ENCODE data around the gene GOLGA6B. TPM values are rescaled to one million over a fixed set of nuclear protein-coding genes. Genes with fewer than 3 reads are reported as not detected.

Gene GOLGA6B
- total and polyA plus RNA-seq, 12 donors = 0.11 to 0.61 TPM; not detected in 10

DNA sequence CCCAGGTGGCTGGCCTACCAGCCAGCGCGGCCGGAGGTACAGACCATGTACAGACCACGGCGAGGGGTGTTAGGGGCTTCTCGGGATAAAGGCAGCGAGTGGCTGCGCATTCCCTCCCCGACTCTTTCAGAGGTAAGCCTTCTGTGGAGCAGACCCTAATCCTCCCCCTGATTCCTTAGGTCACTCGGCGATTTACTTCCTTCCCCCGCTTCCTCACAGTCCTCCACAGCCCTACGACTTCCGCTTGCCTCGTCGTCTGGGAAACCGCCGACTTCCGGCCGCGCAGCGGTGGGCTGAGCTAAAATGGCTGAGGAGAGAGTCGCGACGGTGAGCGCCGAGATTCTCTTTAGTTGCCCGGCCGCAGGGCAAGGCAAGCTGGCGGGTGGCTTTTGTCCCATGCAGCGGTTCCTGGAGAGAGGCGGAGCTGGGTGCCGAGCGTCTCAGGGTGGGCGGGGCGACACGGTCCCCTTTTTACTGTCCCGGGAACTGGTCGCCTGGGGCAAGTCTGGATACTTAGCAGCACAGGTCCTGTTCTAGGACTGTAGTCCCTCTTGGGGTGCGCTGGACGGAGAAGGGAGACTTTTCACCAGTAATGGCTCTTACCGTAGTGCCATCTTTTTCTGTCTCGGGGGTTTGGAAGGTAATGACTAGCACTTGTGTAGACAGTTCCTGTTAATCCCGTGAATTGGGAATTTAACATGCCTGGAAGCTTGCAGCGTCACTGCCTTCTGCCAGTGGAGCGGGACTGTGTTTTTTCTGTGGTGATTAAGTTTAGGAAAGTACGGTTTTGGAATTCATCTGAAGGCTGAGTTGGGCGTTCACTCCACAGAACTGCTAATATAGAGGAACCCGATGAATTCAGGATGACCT, 31.7 kb downstream of the GOLGA6B start, which contains the start of the genes BBS4 and HIGD2B:
Gene BBS4, plus strand, starts transcription at position 283 of the 870 bp plus-strand sequence. Its CDS starts 21 bp downstream, at position 304.
Gene HIGD2B, minus strand, starts transcription at position 258 of the 870 bp plus-strand sequence. CDS start 9,808 bp downstream, outside the sequence.
- Histone ChIP-seq H3K27me3 (no peaks in the 10 kb centered on the region), H3K4me3 (peak within 1 kb of the TSS; percentile 54 to 93 (median 65)), H3K27ac (peak within 1 kb of the TSS; percentile 67 to 97 (median 88)), H3K4me1 (replicated peaks in 1 of 2) (peaks cover 0 to 11% of the 10 kb centered on the region in 2 donors), H3K9me3 (replicated peaks in 1 of 3) (no peaks in the 10 kb centered on the region), H3K36me3 (replicated peaks in 1 of 2) (no peaks in the 10 kb centered on the region)
- TF ChIP-seq POLR2A (IDR thresholded peaks at IDR 0.05) = peak; percentile 65 to 91
- TF ChIP-seq, protein P1, sequence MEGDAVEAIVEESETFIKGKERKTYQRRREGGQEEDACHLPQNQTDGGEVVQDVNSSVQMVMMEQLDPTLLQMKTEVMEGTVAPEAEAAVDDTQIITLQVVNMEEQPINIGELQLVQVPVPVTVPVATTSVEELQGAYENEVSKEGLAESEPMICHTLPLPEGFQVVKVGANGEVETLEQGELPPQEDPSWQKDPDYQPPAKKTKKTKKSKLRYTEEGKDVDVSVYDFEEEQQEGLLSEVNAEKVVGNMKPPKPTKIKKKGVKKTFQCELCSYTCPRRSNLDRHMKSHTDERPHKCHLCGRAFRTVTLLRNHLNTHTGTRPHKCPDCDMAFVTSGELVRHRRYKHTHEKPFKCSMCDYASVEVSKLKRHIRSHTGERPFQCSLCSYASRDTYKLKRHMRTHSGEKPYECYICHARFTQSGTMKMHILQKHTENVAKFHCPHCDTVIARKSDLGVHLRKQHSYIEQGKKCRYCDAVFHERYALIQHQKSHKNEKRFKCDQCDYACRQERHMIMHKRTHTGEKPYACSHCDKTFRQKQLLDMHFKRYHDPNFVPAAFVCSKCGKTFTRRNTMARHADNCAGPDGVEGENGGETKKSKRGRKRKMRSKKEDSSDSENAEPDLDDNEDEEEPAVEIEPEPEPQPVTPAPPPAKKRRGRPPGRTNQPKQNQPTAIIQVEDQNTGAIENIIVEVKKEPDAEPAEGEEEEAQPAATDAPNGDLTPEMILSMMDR (IDR thresholded peaks at IDR 0.05) = no peak
- DNase-seq = peak; percentile 88 to 94 (median 90)
- WGBS, 4 donors = 0 to 1% (median 0%) methylated on average over 21 to 49 of the region's 49 CpGs
- intact Hi-C loops (cut with DNase I) = no loop called here

DNA sequence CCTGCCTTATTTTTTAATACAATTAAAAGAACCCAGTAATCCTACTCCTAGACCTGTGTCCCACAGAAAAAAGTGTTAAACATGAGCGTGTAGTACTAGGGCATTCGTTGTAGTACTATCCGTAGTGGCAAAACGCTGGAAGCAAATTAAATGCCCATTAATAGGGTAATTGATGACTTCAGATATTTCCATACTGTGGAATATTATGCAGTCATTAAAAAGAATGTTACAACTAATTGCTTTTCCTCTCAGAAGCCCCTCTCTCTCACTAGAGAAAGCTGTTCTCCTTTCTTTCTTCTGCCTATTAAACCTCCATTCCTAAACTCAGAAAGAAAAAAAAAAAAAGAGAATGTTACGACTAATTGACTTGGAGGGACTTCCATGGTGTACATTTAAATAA, 34.2 kb downstream of the GOLGA6B start:
- intact Hi-C loops (cut with DNase I) = no loop called here
- H3K27ac ChIP-seq = no peak overlapping the region
- no peaks in the 10 kb centered on the region for H3K27me3 ChIP-seq
- no peaks in the 10 kb centered on the region for H3K9me3 ChIP-seq (replicated peaks in 1 of 3)
- TF ChIP-seq POLR2A (IDR thresholded peaks at IDR 0.05) = no peak
- TF ChIP-seq, protein P1 (IDR thresholded peaks at IDR 0.05) = no peak
- peaks cover 0 to 11% of the 10 kb centered on the region in 2 donors for H3K4me1 ChIP-seq (replicated peaks in 1 of 2)
- 94 to 97% (median 97%) methylated on average over 5 of the region's 5 CpGs for WGBS, 4 donors
- no peak overlapping the region for H3K4me3 ChIP-seq
- H3K36me3 ChIP-seq (replicated peaks in 1 of 2) = no peaks in the 10 kb centered on the region
- no peak for DNase-seq

GRCh38 chr15:72690938-72691337, 36.4 kb downstream of the GOLGA6B start:
- H3K4me1 ChIP-seq (replicated peaks in 1 of 2) = peaks cover 0 to 3% of the 10 kb centered on the region in 2 donors
- TF ChIP-seq, protein P1 (IDR thresholded peaks at IDR 0.05) = no peak
- no peak for TF ChIP-seq POLR2A (IDR thresholded peaks at IDR 0.05)
- H3K9me3 ChIP-seq (replicated peaks in 1 of 3) = no peaks in the 10 kb centered on the region
- no peaks in the 10 kb centered on the region for H3K27me3 ChIP-seq
- H3K36me3 ChIP-seq (replicated peaks in 1 of 2) = no peaks in the 10 kb centered on the region
- H3K4me3 ChIP-seq = no peak overlapping the region
- 87 to 91% (median 89%) methylated on average over 5 of the region's 5 CpGs for whole genome bisulfite sequencing, 4 donors
- DNase-seq = no peak
- no peak overlapping the region for H3K27ac ChIP-seq
- intact Hi-C loops (cut with DNase I) = no loop called here

- intact Hi-C loops (cut with DNase I) = no loop called here
- DNase-seq = no peak
- H3K9me3 ChIP-seq (replicated peaks in 1 of 3) = no peaks in the 10 kb centered on the region
- 94 to 97% (median 95%) methylated on average over 5 of the region's 5 CpGs for WGBS, 4 donors
- no peak for TF ChIP-seq POLR2A (IDR thresholded peaks at IDR 0.05)
- TF ChIP-seq, protein P1 (IDR thresholded peaks at IDR 0.05) = no peak
- no peaks in the 10 kb centered on the region for H3K36me3 ChIP-seq (replicated peaks in 1 of 2)
- H3K27me3 ChIP-seq = no peaks in the 10 kb centered on the region
- no peak overlapping the region for H3K4me3 ChIP-seq
- no peaks in the 10 kb centered on the region for H3K4me1 ChIP-seq (replicated peaks in 1 of 2)
- H3K27ac ChIP-seq = no peak overlapping the region
Observed at GRCh38 chr15:72698938-72699337, 44.4 kb downstream of the GOLGA6B start.
